HG03460 (cell line): ENCODE measurements around the gene SMC2.
A peak's percentile ranks its signal among the peaks of the same experiment; 100 is the strongest.

Source experiments
- ATAC-seq: cut with Tn5 transposase; IDR thresholded peaks from one replicate; pipeline ENCODE4 v1.9.1; 2021; ENCODE audit not compliant: unreplicated experiment

Gene SMC2

DNA sequence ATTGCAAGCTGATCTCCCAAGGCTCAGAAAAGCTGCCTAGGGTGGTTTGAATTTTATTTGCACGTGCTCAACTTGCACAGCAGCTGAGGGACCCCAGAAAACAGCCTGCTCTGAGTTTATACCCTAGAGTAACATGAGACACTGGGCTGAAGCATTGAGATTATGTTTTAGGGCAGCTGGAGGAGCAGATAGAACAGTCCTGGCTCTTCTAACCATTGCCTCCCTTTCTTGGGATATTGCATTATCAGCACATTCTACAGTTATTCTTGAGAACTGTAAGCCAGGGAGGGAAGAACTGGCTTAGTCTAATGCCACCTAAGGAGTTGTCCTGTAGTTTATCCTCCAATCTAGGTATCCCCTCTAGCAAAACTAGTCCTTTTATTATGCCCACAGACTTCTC lies 10.3 kb downstream of the SMC2 start:
- no peak for ATAC-seq

DNA sequence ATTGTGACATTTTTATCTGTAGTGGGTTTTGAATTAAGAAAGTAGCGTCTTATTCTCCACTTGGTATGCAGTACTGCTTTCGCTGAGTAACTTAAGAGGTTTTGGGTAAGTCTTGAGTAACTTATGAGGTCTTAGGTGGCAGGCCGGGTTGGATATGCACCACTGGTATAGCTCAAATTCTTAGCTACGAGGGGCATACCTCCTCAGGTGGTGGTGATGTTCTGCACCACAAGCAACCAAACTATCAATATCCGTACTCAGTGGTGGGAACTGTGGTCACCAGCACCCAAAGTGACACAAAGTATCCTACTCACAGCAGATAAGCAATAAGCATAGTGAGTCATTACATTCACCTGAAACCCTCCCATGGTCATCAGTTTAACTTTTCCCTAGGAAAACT lies 13.7 kb downstream of the SMC2 start:
- no peak for ATAC-seq

DNA sequence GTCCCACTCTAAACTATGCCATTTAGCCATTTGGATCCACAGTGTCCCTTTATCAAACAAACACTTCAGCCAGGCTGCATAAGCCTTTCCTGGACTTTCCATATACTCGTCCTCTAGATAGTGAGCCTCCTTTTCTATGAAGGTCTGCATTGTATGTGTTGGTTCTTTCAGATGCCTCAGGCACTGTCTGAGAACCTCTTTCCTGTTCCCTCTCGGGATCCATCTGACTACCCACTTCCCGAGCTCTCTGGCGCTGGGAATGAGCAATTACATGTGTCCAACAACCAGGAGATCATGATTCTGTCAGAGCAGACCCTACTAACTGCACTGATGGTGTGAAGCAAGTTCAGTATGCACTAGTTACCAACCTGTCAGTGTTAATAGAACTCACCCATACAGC lies 14.2 kb downstream of the SMC2 start:
- ATAC-seq, result no peak

DNA sequence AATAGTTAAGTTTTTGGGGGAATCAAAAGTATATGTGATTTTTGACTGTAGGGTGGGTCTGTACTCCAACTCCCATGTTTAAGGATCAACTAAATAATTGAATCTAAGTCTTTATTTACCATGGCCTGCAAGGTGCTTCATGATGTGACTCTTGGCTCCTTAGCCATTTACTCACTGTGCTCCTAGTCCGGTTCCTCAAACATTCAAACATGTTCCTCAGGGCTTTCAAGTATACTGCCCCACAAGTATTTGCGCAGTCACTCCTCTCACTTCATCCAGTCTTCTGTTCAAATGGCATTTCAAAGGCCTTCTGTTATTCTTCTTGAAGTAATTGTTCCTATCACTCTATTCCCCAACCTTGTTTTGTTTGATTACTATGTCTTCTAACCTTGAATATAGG lies 16.4 kb downstream of the SMC2 start:
- ATAC-seq, result no peak

DNA sequence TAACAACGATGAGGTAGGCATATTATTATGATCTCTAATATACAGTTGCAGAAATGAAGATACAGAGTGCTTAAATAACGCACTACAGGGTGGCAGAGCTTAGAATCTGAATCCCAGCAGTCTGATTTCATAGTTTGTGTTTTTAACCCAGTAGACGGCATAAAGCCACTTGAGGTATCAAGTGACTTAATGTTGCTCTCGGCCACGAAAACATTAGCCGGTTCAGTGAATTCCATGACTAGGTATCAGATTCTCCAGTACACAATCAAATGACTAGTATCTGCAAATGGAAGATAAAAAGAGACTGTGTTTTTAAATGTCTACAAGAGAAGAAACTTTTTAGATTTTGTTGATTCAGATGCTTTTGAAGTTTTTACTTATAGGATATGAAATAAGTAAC lies 24.8 kb downstream of the SMC2 start:
- ATAC-seq, result no peak

DNA sequence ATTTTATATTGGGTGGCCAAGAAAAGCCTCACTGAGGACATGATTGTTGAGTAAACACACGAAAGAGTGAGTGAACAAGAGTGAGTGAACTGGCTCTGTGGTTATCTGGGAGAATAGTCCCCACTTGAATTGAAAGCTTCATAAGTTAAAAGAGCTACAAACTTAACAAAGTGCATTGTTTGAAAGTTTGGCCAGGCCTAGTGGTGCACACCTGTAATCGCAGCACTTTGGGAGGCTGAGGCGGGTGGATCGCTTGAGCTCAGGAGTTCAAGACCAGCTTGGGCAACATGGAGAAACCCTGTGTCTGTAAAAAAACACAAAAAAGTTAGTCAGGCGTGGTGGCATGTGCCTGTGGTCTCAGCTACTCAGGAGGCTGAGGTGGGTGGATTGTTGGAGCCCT lies 26.9 kb downstream of the SMC2 start:
- no peak for ATAC-seq

DNA sequence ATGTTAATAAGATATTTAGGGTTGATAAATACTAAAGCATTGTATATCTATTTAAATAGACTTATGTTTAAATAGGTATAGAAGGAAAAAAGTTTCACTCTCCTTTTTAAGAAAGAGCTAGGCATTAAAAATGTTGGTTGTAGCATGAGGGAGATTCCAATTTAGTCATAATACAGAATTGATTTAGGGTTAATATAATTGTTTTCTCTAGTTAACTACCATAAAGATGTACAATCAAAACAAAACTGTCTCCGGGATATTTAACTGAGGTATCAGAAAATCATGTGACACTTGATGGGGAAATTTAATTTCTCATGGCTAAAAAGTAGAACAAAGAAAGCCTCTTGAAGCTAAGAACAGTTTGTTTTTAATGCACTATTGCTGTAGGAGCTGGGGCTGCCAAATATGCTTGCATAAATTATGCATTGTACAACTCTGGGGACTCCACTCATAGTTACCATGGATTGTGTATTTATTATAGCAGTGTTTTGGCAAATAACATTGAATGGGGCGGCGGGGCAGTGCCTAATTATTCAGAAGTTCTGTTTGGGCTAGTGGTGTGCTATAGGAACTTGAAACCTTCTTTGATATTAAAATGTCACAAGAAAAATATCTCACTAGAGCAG lies 44.2 kb downstream of the SMC2 start:
- ATAC-seq, result no peak

DNA sequence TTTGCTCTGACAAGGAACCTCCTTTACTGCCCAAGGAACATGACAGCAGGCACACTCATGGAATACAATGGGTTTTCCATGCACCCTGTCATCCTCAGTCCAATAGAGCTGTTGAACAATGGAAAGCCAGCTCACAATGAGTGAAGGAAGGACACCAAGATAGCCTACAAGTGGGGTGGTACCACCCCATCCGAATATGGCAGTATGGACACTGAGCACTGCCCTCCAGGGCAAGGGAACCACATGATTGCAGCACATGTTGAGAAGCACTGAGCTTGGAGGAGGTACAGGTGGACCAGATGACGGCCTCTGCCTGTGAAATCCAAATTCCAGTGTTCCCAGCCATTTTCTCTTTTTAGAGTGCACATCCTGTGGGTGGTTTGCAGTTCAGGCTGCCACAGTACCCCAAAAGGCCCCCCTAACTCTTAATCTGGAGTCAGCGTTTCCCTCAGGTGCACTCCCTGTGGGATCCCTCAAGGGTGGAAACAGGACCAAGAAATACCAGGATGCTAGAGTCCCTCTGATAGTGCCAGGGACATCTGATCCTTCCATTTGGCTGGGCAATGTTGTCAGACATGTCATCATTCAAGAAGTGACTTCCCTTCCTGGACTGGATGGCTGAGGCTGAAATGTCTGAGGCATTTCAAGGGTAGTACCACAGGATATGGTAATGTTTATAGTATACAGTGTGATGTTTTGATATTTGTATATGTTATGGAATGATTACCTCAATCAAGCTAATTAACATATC lies 48.9 kb downstream of the SMC2 start:
- ATAC-seq, result no peak

DNA sequence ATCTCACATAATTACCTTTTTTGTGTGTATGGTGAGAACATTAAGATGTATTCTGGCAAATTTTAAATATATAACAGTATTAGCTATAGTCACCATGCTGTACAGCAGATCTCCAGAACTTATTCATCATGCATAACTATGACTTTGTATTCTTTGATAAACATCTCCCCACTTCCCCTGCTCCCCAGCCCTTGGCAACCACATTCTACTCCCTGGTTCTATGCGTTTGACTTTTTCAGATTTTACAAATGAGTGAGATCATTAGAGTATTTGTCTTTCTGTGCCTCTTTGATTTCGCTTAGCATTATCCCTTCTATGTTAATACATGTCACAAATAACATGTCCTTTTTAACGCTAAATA lies 49.4 kb downstream of the SMC2 start:
- ATAC-seq, result no peak

DNA sequence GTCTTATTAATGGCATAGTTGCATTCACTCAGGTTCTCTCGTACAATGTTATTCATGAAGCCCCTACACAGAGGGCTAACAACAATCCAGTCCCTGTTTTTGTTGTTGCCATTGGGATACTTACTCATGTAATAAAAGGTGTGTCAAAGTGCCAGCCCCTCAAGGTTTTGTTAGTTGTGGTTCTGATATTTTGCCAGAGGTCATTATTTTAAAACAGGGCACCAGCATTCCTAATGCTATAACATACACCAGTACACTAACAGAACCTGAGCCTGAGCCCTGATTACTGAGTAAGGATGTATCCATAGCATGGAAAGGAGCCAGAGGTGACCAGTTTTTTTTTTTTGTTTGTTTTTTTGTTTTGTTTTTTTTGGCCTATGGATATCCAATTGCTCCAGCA lies 50.2 kb downstream of the SMC2 start:
- ATAC-seq, result no peak

DNA sequence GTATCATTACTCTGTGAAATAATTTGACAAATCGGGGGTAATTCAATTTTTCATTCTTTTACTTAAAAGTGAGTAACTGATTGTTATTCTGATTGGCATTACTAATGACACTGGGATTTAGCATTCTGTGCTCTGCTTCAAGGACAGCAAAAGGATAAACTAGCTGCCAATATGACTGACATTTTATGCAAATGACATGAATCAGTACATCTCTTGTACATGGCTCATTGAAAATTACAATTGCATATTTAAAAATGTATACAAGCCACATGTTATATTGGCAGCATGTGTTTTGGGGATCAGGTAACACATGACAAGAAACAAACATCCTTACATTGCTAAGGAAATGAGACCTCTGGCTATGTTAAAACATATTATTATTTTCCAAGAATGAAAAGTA lies 79.0 kb downstream of the SMC2 start:
- no peak for ATAC-seq

DNA sequence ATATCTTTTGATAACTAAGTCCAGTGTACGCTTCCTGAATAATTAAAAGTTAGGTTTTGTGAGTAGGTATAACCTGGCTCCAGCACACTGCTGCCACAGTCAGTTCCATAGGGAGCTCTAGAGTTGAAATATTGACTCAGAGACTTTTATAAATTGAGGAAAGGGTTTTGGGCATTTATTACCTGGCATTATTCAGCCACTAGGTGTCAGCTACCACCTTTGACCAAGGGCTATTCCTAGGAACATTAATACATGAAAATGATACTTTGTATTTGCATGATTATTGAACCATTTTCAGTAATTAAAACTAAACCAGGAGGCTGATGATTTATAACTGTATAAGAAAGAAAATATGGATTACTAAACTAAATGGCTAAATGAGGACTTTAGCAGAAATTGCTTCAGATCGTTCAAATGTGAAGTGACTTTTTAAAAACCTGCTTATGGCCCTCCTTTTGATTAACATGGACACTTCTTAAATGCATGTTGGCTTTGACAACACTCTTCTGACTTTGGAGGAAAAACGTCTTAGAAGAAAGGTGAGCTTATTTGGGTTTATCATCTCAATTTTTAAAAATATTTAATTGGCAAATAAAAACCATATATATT lies 83.0 kb downstream of the SMC2 start:
- ATAC-seq, result peak; percentile 10

DNA sequence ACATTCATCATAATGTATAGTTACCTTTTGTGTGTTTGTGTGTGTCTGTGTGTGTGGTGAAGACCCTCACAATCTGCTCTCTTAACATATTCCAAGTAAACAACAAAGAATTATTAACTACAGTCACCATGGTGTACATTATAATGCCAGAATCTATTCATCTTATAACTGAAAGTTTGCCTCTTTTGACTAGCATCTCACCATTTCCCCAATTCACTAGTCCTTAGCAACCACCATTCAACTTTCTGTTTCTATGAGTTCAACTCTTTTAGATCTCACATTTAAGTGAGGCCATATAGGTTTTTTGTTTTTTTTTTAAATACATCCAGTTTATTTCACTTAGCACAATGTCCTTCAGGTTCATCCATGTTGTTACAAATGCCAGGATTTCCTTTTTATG lies 83.6 kb downstream of the SMC2 start:
- ATAC-seq, result peak; percentile 84
